Umbilical cord (tissue), 2 donors: Measurements from ENCODE around the gene WDR7. TPM values are rescaled to one million over a fixed set of nuclear protein-coding genes. Genes with fewer than 3 reads are reported as not detected.
A peak's percentile ranks its signal among the peaks of the same experiment; 100 is the strongest.

ENCODE experiments used
- DNase-seq: peaks from one replicate; pipeline ENCODE4 v3.0.0-alpha.2; 2015; ENCODE audit warnings: low spot score
- total RNA-seq: library from RNA; depleted of rRNA; stranded (reverse); fragments of >200 nt; gene quantifications from one replicate; pipeline ENCODE4 v1.2.3, GENCODE V29; 2014; ENCODE audit warnings: low replicate concordance; ENCODE audit not compliant: insufficient read depth

Gene WDR7
- total RNA-seq, 1 donor from 2014 or later = 46.5 TPM

- no peak for DNase-seq
Measured at GRCh38 chr18:56803051-56803450, 151.9 kb downstream of the WDR7 start.

GRCh38 chr18:56804395-56804794 is 153.2 kb downstream of the WDR7 start:
- DNase-seq = no peak

GRCh38 chr18:56807901-56808300 is 156.7 kb downstream of the WDR7 start:
- DNase-seq = no peak

- DNase-seq = no peak
Measured at GRCh38 chr18:56812674-56813073, 161.5 kb downstream of the WDR7 start.

- DNase-seq = no peak
Measured at GRCh38 chr18:56815926-56816325, 164.8 kb downstream of the WDR7 start.

- DNase-seq = no peak
Measured at GRCh38 chr18:56823986-56824565, 172.9 kb downstream of the WDR7 start.

GRCh38 chr18:56825321-56825720 is 174.2 kb downstream of the WDR7 start:
- DNase-seq = no peak

GRCh38 chr18:56825878-56826277 is 174.7 kb downstream of the WDR7 start:
- DNase-seq = no peak

GRCh38 chr18:56831988-56832387 is 180.8 kb downstream of the WDR7 start:
- no peak for DNase-seq

- DNase-seq = no peak
Measured at GRCh38 chr18:56835331-56835730, 184.2 kb downstream of the WDR7 start.

- no peak for DNase-seq
Measured at GRCh38 chr18:56836173-56836572, 185.0 kb downstream of the WDR7 start.

GRCh38 chr18:56841836-56842235 is 190.7 kb downstream of the WDR7 start:
- no peak for DNase-seq

- DNase-seq = peak; percentile 1
Measured at GRCh38 chr18:56843241-56843640, 192.1 kb downstream of the WDR7 start.

- DNase-seq = no peak
Measured at GRCh38 chr18:56844556-56844955, 193.4 kb downstream of the WDR7 start.

GRCh38 chr18:56851774-56852173 is 200.6 kb downstream of the WDR7 start:
- no peak for DNase-seq

GRCh38 chr18:56853961-56854360 is 202.8 kb downstream of the WDR7 start:
- no peak for DNase-seq

- DNase-seq = no peak
Measured at GRCh38 chr18:56861244-56861643, 210.1 kb downstream of the WDR7 start.

GRCh38 chr18:56869189-56869777 is 218.1 kb downstream of the WDR7 start:
- DNase-seq = peak; percentile 23

GRCh38 chr18:56870982-56871381 is 219.8 kb downstream of the WDR7 start:
- no peak for DNase-seq

- no peak for DNase-seq
Measured at GRCh38 chr18:56872140-56872539, 221.0 kb downstream of the WDR7 start.

- DNase-seq = peak; percentile 5
Measured at GRCh38 chr18:56873441-56874140, 222.4 kb downstream of the WDR7 start.

- DNase-seq = no peak
Measured at GRCh38 chr18:56878711-56879110, 227.6 kb downstream of the WDR7 start.

- no peak for DNase-seq
Measured at GRCh38 chr18:56884511-56884910, 233.4 kb downstream of the WDR7 start.
